ENCODE results near the gene RNASEH2A.
A peak's percentile ranks its signal among the peaks of the same experiment; 100 is the strongest.

DNA sequence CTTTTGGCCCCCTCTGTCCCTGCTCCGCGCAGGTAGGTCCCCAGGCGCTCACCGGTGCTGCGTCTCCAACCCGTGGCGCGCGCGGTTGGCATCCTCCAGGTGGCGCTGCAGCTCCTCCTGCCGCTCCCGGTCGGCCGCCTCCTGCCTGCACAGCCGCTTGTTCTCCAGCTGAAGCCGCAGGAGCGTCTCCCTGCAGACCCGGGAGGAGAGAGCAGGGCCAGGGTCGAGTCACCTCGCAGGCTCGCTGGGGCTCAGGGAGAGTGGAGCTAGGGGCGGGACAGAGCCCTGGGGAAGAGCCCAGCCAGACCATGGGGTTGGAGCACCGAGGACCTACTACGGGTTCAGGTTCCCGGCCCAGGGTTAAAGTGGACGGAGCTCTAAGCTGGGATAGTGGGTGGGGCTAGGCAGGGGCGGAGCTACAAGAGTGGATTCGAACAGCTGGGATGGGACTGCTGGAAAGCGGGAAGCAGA lies 40.3 kb upstream of the RNASEH2A start:
- TF ChIP-seq, protein P1, sequence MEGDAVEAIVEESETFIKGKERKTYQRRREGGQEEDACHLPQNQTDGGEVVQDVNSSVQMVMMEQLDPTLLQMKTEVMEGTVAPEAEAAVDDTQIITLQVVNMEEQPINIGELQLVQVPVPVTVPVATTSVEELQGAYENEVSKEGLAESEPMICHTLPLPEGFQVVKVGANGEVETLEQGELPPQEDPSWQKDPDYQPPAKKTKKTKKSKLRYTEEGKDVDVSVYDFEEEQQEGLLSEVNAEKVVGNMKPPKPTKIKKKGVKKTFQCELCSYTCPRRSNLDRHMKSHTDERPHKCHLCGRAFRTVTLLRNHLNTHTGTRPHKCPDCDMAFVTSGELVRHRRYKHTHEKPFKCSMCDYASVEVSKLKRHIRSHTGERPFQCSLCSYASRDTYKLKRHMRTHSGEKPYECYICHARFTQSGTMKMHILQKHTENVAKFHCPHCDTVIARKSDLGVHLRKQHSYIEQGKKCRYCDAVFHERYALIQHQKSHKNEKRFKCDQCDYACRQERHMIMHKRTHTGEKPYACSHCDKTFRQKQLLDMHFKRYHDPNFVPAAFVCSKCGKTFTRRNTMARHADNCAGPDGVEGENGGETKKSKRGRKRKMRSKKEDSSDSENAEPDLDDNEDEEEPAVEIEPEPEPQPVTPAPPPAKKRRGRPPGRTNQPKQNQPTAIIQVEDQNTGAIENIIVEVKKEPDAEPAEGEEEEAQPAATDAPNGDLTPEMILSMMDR (IDR thresholded peaks at IDR 0.05): peak; percentile 80 to 97 (median 91)
- TF ChIP-seq POLR2AphosphoS5 (IDR thresholded peaks at IDR 0.05): no peak

Measured in upper lobe of left lung (tissue), 4 donors.